ENCODE results near the gene GPX4.

GPX4 gene

GRCh38 chr19:1074544-1075283 is 29.1 kb upstream of the GPX4 start:
- TF ChIP-seq, protein P1, sequence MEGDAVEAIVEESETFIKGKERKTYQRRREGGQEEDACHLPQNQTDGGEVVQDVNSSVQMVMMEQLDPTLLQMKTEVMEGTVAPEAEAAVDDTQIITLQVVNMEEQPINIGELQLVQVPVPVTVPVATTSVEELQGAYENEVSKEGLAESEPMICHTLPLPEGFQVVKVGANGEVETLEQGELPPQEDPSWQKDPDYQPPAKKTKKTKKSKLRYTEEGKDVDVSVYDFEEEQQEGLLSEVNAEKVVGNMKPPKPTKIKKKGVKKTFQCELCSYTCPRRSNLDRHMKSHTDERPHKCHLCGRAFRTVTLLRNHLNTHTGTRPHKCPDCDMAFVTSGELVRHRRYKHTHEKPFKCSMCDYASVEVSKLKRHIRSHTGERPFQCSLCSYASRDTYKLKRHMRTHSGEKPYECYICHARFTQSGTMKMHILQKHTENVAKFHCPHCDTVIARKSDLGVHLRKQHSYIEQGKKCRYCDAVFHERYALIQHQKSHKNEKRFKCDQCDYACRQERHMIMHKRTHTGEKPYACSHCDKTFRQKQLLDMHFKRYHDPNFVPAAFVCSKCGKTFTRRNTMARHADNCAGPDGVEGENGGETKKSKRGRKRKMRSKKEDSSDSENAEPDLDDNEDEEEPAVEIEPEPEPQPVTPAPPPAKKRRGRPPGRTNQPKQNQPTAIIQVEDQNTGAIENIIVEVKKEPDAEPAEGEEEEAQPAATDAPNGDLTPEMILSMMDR (IDR thresholded peaks at IDR 0.05), result no peak
- intact Hi-C loops (cut with DNase I; ENCODE audit: low total_unique reads), result no loop called here
- Histone ChIP-seq H3K27me3 (peaks cover 0 to 35% of the 10 kb centered on the region in 2 donors), H3K4me1 (peaks cover 0 to 16% (median 11%) of the 10 kb centered on the region in 4 donors), H3K27ac (no peak overlapping the region), H3K4me3 (no peak overlapping the region), H3K9me3 (no peaks in the 10 kb centered on the region), H3K36me3 (no peaks in the 10 kb centered on the region)
- peak; percentile 78 to 84 for DNase-seq

DNA sequence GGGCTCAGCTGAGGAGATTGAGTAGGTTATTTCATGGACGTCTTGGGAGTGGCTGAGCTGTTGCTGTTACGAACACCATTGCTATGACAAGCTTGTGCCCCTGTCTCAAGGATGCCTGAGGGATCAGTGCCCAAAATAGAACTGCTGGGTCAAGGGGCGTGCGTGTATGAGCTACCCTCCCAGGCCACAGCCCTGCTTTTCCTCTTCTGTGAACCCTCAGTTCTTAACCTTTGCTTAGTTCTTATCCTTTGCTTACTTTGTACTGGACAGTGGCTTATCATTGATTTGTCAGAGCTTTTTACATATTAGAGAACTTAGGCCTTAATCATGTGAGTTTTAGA is 27.8 kb upstream of the GPX4 start:
- Histone ChIP-seq H3K4me3 (no peak overlapping the region), H3K9me3 (no peaks in the 10 kb centered on the region), H3K4me1 (peaks cover 0 to 11% (median 8%) of the 10 kb centered on the region in 4 donors), H3K36me3 (no peaks in the 10 kb centered on the region), H3K27me3 (peaks cover 0 to 22% of the 10 kb centered on the region in 2 donors), H3K27ac (no peak overlapping the region)
- intact Hi-C loops (cut with DNase I; ENCODE audit: low total_unique reads), result no loop called here
- TF ChIP-seq, protein P1 (IDR thresholded peaks at IDR 0.05), result no peak
- DNase-seq, result no peak

GRCh38 chr19:1076951-1077350 is 26.8 kb upstream of the GPX4 start:
- Histone ChIP-seq H3K9me3 (no peaks in the 10 kb centered on the region), H3K4me1 (peaks cover 0 to 6% (median 1%) of the 10 kb centered on the region in 4 donors), H3K27ac (no peak overlapping the region), H3K4me3 (no peak overlapping the region), H3K36me3 (peaks cover 0 to 3% (median 0%) of the 10 kb centered on the region in 3 donors), H3K27me3 (peaks cover 0 to 14% of the 10 kb centered on the region in 2 donors)
- intact Hi-C loops (cut with DNase I; ENCODE audit: low total_unique reads), result no loop called here
- peak in 1 of 2 donors; percentile 65 for DNase-seq
- TF ChIP-seq, protein P1 (IDR thresholded peaks at IDR 0.05), result no peak

DNA sequence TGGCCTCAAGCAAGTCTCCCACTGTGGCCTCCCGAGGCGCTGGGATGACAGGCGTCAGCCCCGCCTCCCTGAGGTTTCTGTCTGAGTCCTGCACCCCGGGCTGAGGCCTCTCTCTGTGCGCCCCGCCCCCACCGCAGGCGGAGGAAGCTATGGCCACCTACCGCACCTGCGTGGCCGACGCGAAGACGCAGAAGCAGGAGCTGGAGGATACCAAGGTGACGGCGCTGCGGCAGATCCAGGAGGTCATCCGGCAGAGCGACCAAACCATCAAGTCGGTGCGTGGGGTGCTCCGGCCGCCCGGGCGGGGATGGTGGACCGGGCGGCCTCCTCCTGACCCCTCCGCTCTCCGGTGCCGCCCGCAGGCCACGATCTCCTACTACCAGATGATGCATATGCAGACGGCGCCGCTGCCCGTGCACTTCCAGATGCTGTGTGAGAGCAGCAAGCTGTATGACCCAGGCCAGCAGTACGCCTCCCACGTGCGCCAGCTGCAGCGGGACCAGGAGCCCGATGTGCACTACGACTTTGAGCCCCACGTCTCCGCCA is 24.2 kb upstream of the GPX4 start:
- Histone ChIP-seq H3K4me1 (peaks cover 0 to 21% (median 5%) of the 10 kb centered on the region in 4 donors), H3K9me3 (no peaks in the 10 kb centered on the region), H3K36me3 (peaks cover 0 to 3% (median 0%) of the 10 kb centered on the region in 3 donors), H3K27ac (no peak overlapping the region), H3K27me3 (peaks cover 0 to 17% of the 10 kb centered on the region in 2 donors), H3K4me3 (no peak overlapping the region)
- DNase-seq, result no peak
- TF ChIP-seq, protein P1 (IDR thresholded peaks at IDR 0.05), result no peak
- intact Hi-C loops (cut with DNase I; ENCODE audit: low total_unique reads), result no loop called here

GRCh38 chr19:1080360-1081161 is 23.2 kb upstream of the GPX4 start:
- H3K36me3 ChIP-seq, result peaks cover 0 to 3% (median 0%) of the 10 kb centered on the region in 3 donors
- no peak overlapping the region for H3K4me3 ChIP-seq
- H3K27ac ChIP-seq, result no peak overlapping the region
- H3K4me1 ChIP-seq, result peaks cover 0 to 21% (median 5%) of the 10 kb centered on the region in 4 donors
- TF ChIP-seq, protein P1 (IDR thresholded peaks at IDR 0.05), result no peak
- intact Hi-C loops (cut with DNase I; ENCODE audit: low total_unique reads), result no loop called here
- no peaks in the 10 kb centered on the region for H3K9me3 ChIP-seq
- DNase-seq, result no peak
- peaks cover 0 to 19% of the 10 kb centered on the region in 2 donors for H3K27me3 ChIP-seq

Measured in tibial artery (tissue), 4 donors.